PC-3 (cell line): Measurements from ENCODE around the gene ZNF14. TPM values are rescaled to one million over a fixed set of nuclear protein-coding genes. Genes with fewer than 3 reads are reported as not detected.

ENCODE experiments used
- ATAC-seq: fragments of 200-7000 bp; cut with Tn5 transposase; 2 replicates; pipeline ENCODE4 v1.9.1; 2020; ENCODE audit warnings: mild to moderate bottlenecking, moderate library complexity
- BruUV-seq: library from RNA; stranded (reverse); fragments of 400-500 nt; replicated peaks from 2 replicates; lab custom pipeline; 2021; lab: Mats Ljungman, UMichigan
- CTCF ChIA-PET: fragments of 300-600 bp; sonication (Branson Sonifier 250); formaldehyde crosslinking; loops from one replicate; lab custom pipeline; 2022; ENCODE audit warnings: antibody characterized with exemption; lab: Charles Lee
- POLR2A ChIA-PET: fragments of 300-600 bp; sonication (Branson Sonifier 250); formaldehyde crosslinking; loops from one replicate; lab custom pipeline; 2022; ENCODE audit warnings: antibody characterized with exemption; ENCODE audit not compliant: unreplicated experiment; lab: Charles Lee
- DNase-seq: peaks from one replicate; pipeline ENCODE4 v3.0.0-alpha.2; 2015
- H2AFZ ChIP-seq: fragments of 300-600 bp; sonication (generic); 2 replicates; pipeline ENCODE4 v1.6.0; 2016; ENCODE audit warnings: antibody characterized with exemption, low read length
- H3F3A ChIP-seq: fragments of 300-600 bp; sonication (generic); one replicate; pipeline ENCODE4 v1.6.0; 2017; ENCODE audit warnings: antibody characterized with exemption, low read length, control low read depth, mild to moderate bottlenecking; ENCODE audit not compliant: unreplicated experiment
- H3K27ac ChIP-seq: fragments of 300-600 bp; sonication (generic); 2 replicates; pipeline ENCODE4 v1.5.1; 2016; ENCODE audit warnings: mild to moderate bottlenecking, low read length
- H3K27me3 ChIP-seq: fragments of 300-600 bp; sonication (generic); 2 replicates; pipeline ENCODE4 v1.6.1; 2016; ENCODE audit warnings: low read length, mixed read lengths
- H3K36me3 ChIP-seq: fragments of 300-600 bp; sonication (generic); 2 replicates; pipeline ENCODE4 v1.6.1; 2016; ENCODE audit warnings: low read depth, mixed run types, low read length, mixed read lengths
- H3K4me1 ChIP-seq: fragments of 300-600 bp; sonication (generic); 2 replicates; pipeline ENCODE4 v1.5.1; 2016; ENCODE audit warnings: low read length; ENCODE audit not compliant: insufficient read depth
- H3K4me2 ChIP-seq: fragments of 300-600 bp; sonication (generic); 2 replicates; pipeline ENCODE4 v1.6.0; 2016; ENCODE audit warnings: low read length
- H3K4me3 ChIP-seq: fragments of 300-600 bp; sonication (generic); 2 replicates; pipeline ENCODE4 v1.5.1; 2016; ENCODE audit warnings: mild to moderate bottlenecking, low read length, mixed read lengths
- H3K79me2 ChIP-seq: fragments of 300-600 bp; sonication (generic); 2 replicates; pipeline ENCODE4 v1.6.1; 2017; ENCODE audit warnings: low read length, mixed read lengths
- H3K9ac ChIP-seq: fragments of 300-600 bp; sonication (generic); 2 replicates; pipeline ENCODE4 v1.6.0; 2016; ENCODE audit warnings: mild to moderate bottlenecking, low read length
- H3K9me2 ChIP-seq: fragments of 300-600 bp; sonication (generic); replicated peaks from 2 replicates; pipeline ENCODE4 v1.6.1; 2016; ENCODE audit warnings: mixed run types, low read length, mixed read lengths
- H3K9me3 ChIP-seq: fragments of 300-600 bp; sonication (generic); 2 replicates; pipeline ENCODE4 v1.6.1; 2016; ENCODE audit warnings: low read length, mixed read lengths
- H4K20me1 ChIP-seq: fragments of 300-600 bp; sonication (generic); 2 replicates; pipeline ENCODE4 v1.6.1; 2016; ENCODE audit warnings: low read length, mixed read lengths
- EZH2 ChIP-seq: fragments of 300-600 bp; sonication (generic); IDR thresholded peaks from one replicate; pipeline ENCODE4 v1.6.1; 2017; ENCODE audit warnings: antibody characterized with exemption, mild to moderate bottlenecking, low read length; ENCODE audit not compliant: unreplicated experiment
- EZH2phosphoT487 ChIP-seq: fragments of 300-600 bp; sonication (generic); IDR thresholded peaks from 2 replicates; pipeline ENCODE4 v1.6.1; 2018; ENCODE audit warnings: mild to moderate bottlenecking, antibody characterized with exemption, low read length, borderline replicate concordance
- intact Hi-C: fragments of 100-400 bp; cut with micrococcal nuclease; formaldehyde crosslinking; loops from 2 replicates; pipeline ENCODE4 v1.9.0; 2023
- total RNA-seq: library from RNA; depleted of rRNA; stranded (reverse); fragments of >200 nt; gene quantifications from 2 replicates; pipeline ENCODE4 v1.2.3, GENCODE V29; 2014
- TF ChIP-seq, protein P1 (sequence below): fragments of 300-600 bp; sonication (generic); conservative IDR thresholded peaks from 2 replicates; pipeline ENCODE4 v1.5.1; 2017; ENCODE audit warnings: antibody characterized with exemption, low read depth, mild to moderate bottlenecking, low read length

The ZNF14 gene
- total RNA-seq, 1 experiment from 2014 or later, result 3.0 TPM

DNA sequence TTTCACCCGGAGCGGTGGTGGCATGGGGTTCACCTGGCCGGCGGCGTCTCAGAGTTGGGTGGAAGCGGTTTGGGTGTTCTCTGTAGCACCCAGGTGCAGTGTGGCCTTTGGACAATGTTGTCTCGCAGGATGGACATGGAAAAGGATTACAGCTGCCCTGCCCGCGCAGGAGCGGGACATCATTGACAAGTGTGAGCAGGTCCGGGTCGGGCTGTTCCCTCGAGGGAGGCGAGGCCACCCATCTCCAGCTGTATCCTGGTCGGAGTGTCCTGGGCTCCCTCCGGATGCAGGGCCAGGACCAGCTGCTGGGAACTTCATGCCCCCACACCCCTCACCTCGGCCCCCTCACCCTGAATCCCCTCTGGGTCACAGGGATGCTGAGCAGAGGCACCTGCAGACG, 7.8 kb upstream of the ZNF14 start:
- DNase-seq (no peak), ATAC-seq (no peak)
- H3K27ac ChIP-seq, result no peak overlapping the region
- no TSS peak for BruUV-seq
- no peaks in the 10 kb centered on the region for H4K20me1 ChIP-seq
- H3F3A ChIP-seq, result no peaks in the 10 kb centered on the region
- CTCF ChIA-PET, result no interaction called here
- POLR2A ChIA-PET, result no interaction called here
- no peak overlapping the region for H3K4me3 ChIP-seq
- no peaks in the 10 kb centered on the region for H3K4me1 ChIP-seq
- H3K9me2 ChIP-seq, result no peaks in the 10 kb centered on the region
- H3K4me2 ChIP-seq, result no peak overlapping the region
- H3K27me3 ChIP-seq, result no peaks in the 10 kb centered on the region
- intact Hi-C loops, result no loop called here
- no peaks in the 10 kb centered on the region for H3K79me2 ChIP-seq
- no peak overlapping the region for H3K9ac ChIP-seq
- H3K36me3 ChIP-seq, result no peaks in the 10 kb centered on the region
- no peak overlapping the region for H2AFZ ChIP-seq
- TF ChIP-seq EZH2, result no peak
- TF ChIP-seq EZH2phosphoT487, result no peak
- TF ChIP-seq, protein P1, sequence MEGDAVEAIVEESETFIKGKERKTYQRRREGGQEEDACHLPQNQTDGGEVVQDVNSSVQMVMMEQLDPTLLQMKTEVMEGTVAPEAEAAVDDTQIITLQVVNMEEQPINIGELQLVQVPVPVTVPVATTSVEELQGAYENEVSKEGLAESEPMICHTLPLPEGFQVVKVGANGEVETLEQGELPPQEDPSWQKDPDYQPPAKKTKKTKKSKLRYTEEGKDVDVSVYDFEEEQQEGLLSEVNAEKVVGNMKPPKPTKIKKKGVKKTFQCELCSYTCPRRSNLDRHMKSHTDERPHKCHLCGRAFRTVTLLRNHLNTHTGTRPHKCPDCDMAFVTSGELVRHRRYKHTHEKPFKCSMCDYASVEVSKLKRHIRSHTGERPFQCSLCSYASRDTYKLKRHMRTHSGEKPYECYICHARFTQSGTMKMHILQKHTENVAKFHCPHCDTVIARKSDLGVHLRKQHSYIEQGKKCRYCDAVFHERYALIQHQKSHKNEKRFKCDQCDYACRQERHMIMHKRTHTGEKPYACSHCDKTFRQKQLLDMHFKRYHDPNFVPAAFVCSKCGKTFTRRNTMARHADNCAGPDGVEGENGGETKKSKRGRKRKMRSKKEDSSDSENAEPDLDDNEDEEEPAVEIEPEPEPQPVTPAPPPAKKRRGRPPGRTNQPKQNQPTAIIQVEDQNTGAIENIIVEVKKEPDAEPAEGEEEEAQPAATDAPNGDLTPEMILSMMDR, result no peak
- no peaks in the 10 kb centered on the region for H3K9me3 ChIP-seq

DNA sequence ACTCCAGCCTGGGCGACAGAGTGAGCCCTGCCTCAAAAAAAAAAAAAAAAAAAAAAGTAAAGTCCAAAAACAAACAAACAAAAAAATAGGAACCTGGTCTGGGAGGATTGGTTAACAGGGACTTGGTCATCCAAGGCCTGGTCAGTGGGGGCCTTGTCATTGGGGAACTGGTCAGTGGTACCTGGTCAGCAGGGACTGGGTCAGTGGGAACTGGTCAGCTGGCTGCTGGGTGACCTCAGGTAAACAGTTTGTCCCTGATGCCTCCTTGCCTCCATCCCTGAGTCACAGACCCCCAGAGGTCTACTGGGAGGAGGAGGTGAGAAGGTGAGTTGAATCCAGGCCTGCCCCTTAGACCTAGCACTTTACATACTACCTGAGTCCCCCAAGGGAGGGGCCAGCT, 5.7 kb upstream of the ZNF14 start:
- no peaks in the 10 kb centered on the region for H3K9me3 ChIP-seq
- H3K4me1 ChIP-seq, result no peaks in the 10 kb centered on the region
- no peaks in the 10 kb centered on the region for H3K27me3 ChIP-seq
- H3K79me2 ChIP-seq, result no peaks in the 10 kb centered on the region
- H2AFZ ChIP-seq, result no peak overlapping the region
- ATAC-seq, result no peak
- no peak overlapping the region for H3K27ac ChIP-seq
- TF ChIP-seq EZH2phosphoT487 (no peak), EZH2 (no peak)
- TF ChIP-seq, protein P1, result no peak
- no peaks in the 10 kb centered on the region for H3K36me3 ChIP-seq
- no peak overlapping the region for H3K4me2 ChIP-seq
- intact Hi-C loops, result no loop called here
- no peaks in the 10 kb centered on the region for H3F3A ChIP-seq
- BruUV-seq, result no TSS peak
- H3K9me2 ChIP-seq, result no peaks in the 10 kb centered on the region
- no peaks in the 10 kb centered on the region for H4K20me1 ChIP-seq
- H3K4me3 ChIP-seq, result no peak overlapping the region
- CTCF ChIA-PET, result no interaction called here
- H3K9ac ChIP-seq, result no peak overlapping the region
- POLR2A ChIA-PET, result no interaction called here
- no peak for DNase-seq

DNA sequence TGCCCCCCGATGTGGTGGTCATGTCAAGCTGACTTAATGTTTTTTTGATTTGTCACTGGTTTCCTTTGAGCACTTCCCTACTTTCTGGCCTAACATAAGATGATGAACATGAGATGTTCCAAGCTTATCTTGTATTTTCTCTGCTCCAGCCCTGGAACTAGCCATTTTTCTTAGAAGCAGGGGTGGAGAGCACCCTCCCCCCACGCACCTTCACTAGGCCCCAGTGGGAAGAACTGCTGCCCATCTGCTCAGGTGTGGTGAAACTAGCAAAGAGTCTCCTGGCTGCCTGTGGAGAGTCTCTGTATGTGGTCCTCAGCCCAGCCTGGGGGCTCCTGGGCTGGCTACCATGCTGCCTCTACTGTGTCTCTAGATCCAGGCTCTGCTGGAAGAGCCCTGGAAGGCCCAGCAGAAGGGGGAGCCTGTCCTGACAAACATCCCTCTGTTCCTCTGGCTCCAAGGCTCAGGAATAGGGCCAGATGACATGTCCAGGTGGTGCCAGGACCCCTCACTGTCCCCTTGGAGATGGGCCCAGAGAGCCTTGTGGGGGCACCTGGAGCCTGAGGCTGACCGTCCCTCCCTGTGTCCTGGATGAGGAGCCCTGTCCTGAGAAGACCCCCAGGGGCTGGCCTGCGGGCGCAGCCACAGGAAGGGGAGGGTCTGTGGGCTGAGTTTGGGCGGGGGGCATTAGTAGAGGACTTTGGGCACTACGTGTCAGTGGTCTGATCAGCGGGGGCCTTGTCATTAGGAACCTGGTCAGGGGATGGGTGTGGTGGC, 4.8 kb upstream of the ZNF14 start:
- TF ChIP-seq EZH2phosphoT487, result no peak
- TF ChIP-seq, protein P1, result no peak
- no peak for TF ChIP-seq EZH2
- no TSS peak for BruUV-seq
- H3K4me1 ChIP-seq, result no peaks in the 10 kb centered on the region
- H3K9me2 ChIP-seq, result no peaks in the 10 kb centered on the region
- intact Hi-C loops, result no loop called here
- DNase-seq (no peak), ATAC-seq (no peak)
- no peak overlapping the region for H3K9ac ChIP-seq
- no peaks in the 10 kb centered on the region for H3K27me3 ChIP-seq
- no peaks in the 10 kb centered on the region for H3F3A ChIP-seq
- no peaks in the 10 kb centered on the region for H3K9me3 ChIP-seq
- no peaks in the 10 kb centered on the region for H3K36me3 ChIP-seq
- ChIA-PET POLR2A (no interaction called here), CTCF (no interaction called here)
- H3K4me3 ChIP-seq, result no peak overlapping the region
- H4K20me1 ChIP-seq, result no peaks in the 10 kb centered on the region
- H3K79me2 ChIP-seq, result peaks cover 1% of the 10 kb centered on the region
- H2AFZ ChIP-seq, result no peak overlapping the region
- H3K27ac ChIP-seq, result no peak overlapping the region
- H3K4me2 ChIP-seq, result no peak overlapping the region
